ENCODE data around the gene CFAP20DC.

- TF ChIP-seq CTCF (IDR thresholded peaks at IDR 0.05; ENCODE audit: low read depth, low read length, poor library complexity, severe bottlenecking) (no peak), EZH2phosphoT487 (IDR thresholded peaks at IDR 0.05; ENCODE audit: borderline replicate concordance, low read length) (no peak)
These were observed 32.3 kb upstream of the CFAP20DC start for GRCh38 chr3:59082106-59082505.
